Endometrial microvascular endothelial cells (primary cell): ENCODE data around the gene FTO. TPM values are rescaled to one million over a fixed set of nuclear protein-coding genes. Genes with fewer than 3 reads are reported as not detected.

Experiments used
- in situ Hi-C: cut with HindIII; loops from 2 replicates; pipeline ENCODE4 v1.10.0; 2017; ENCODE audit warnings: low sequenced_read_pairs, low pct_unique_long_range_greater_than_20kb; ENCODE audit errors: inconsistent ontology term
- total RNA-seq: library from RNA; depleted of rRNA; stranded (reverse); fragments of >200 nt; gene quantifications from one replicate; pipeline ENCODE4 v1.2.3, GENCODE V29; 2015; ENCODE audit errors: inconsistent ontology term

Gene FTO
- total RNA-seq, 1 donor from 2014 or later = 128 TPM

- in situ Hi-C loops = loop anchor here (10.0 kb wide), 1 partner anchor 1182 kb away; no protein-coding TSS in a partner anchor
Measured at GRCh38 chr16:53743149-53743566, 39.2 kb downstream of the FTO start.

GRCh38 chr16:53744449-53744848, 40.5 kb downstream of the FTO start:
- in situ Hi-C loops = loop anchor here (10.0 kb wide), 1 partner anchor 1180 kb away; no protein-coding TSS in a partner anchor

GRCh38 chr16:53745086-53745485, 41.1 kb downstream of the FTO start:
- in situ Hi-C loops = loop anchor here (10.0 kb wide), 1 partner anchor 1180 kb away; no protein-coding TSS in a partner anchor

- in situ Hi-C loops = loop anchor here (10.0 kb wide), 1 partner anchor 1179 kb away; no protein-coding TSS in a partner anchor
Measured at GRCh38 chr16:53745753-53746266, 41.9 kb downstream of the FTO start.

- in situ Hi-C loops = no loop called here
Measured at GRCh38 chr16:53752560-53752959, 48.6 kb downstream of the FTO start.

- in situ Hi-C loops = no loop called here
Measured at GRCh38 chr16:53753431-53753830, 49.5 kb downstream of the FTO start.

- in situ Hi-C loops = no loop called here
Measured at GRCh38 chr16:53755026-53755910, 51.3 kb downstream of the FTO start.

GRCh38 chr16:53756275-53756996, 52.5 kb downstream of the FTO start:
- in situ Hi-C loops = no loop called here

GRCh38 chr16:53757971-53758609, 54.1 kb downstream of the FTO start:
- in situ Hi-C loops = no loop called here

- in situ Hi-C loops = no loop called here
Measured at GRCh38 chr16:53761962-53762703, 58.2 kb downstream of the FTO start.

- in situ Hi-C loops = no loop called here
Measured at GRCh38 chr16:53766304-53767016, 62.5 kb downstream of the FTO start.

- in situ Hi-C loops = no loop called here
Measured at GRCh38 chr16:53768167-53768566, 64.2 kb downstream of the FTO start.

GRCh38 chr16:53768593-53768992, 64.6 kb downstream of the FTO start:
- in situ Hi-C loops = no loop called here

GRCh38 chr16:53769185-53769584, 65.2 kb downstream of the FTO start:
- in situ Hi-C loops = no loop called here

- in situ Hi-C loops = no loop called here
Measured at GRCh38 chr16:53769787-53770186, 65.8 kb downstream of the FTO start.

- in situ Hi-C loops = no loop called here
Measured at GRCh38 chr16:53770641-53771040, 66.7 kb downstream of the FTO start.

GRCh38 chr16:53771655-53772497, 67.9 kb downstream of the FTO start:
- in situ Hi-C loops = no loop called here
